NCI-H1417 treated with DMSO at 0.1 percent for 48 hours (cell line): ENCODE data around the gene PRMT3.
"Not testable (repeated sequence)": the region's sequence is repeated elsewhere in the genome, so short reads cannot be mapped to it uniquely, and the experiment has no call there.

ENCODE experiments used
- DNase-seq: peaks from one replicate; lab custom pipeline; 2025; lab: John Stamatoyannopoulos, UW

Gene PRMT3

GRCh38 chr11:20387261-20388095 is at the start of gene PRMT3:
Gene PRMT3, plus strand, starts transcription at chr11:20387716. Its CDS starts 31 bp downstream, at chr11:20387747.
- DNase-seq: peak; percentile 72

GRCh38 chr11:20342347-20343141 is 45.0 kb upstream of the PRMT3 start:
- DNase-seq: no peak

- no peak for DNase-seq
These were observed 36.4 kb upstream of the PRMT3 start for GRCh38 chr11:20351136-20351535.

GRCh38 chr11:20351751-20352262 is 35.7 kb upstream of the PRMT3 start:
- DNase-seq: no peak

- no peak for DNase-seq
These were observed 33.6 kb upstream of the PRMT3 start for GRCh38 chr11:20353829-20354434.

GRCh38 chr11:20355221-20356219 is 32.0 kb upstream of the PRMT3 start:
- DNase-seq: no peak

- no peak for DNase-seq
These were observed 30.4 kb upstream of the PRMT3 start for GRCh38 chr11:20357150-20357549.

- DNase-seq: no peak
These were observed 26.9 kb upstream of the PRMT3 start for GRCh38 chr11:20360650-20361049.

- no peak for DNase-seq
These were observed 25.0 kb upstream of the PRMT3 start for GRCh38 chr11:20362481-20362880.

- DNase-seq: no peak
These were observed 24.4 kb upstream of the PRMT3 start for GRCh38 chr11:20363149-20363499.

- no peak for DNase-seq
These were observed 23.8 kb upstream of the PRMT3 start, which contains the start of gene HTATIP2 for GRCh38 chr11:20363500-20364340. Gene HTATIP2, plus strand, starts transcription at chr11:20363714. Its CDS starts 524 bp downstream, at chr11:20364238.

GRCh38 chr11:20364341-20364792 is 23.1 kb upstream of the PRMT3 start:
- DNase-seq: no peak

GRCh38 chr11:20365465-20365864 is 22.1 kb upstream of the PRMT3 start:
- not testable (repeated sequence) for DNase-seq

- DNase-seq: no peak
These were observed 20.1 kb upstream of the PRMT3 start for GRCh38 chr11:20367313-20367948.

GRCh38 chr11:20368438-20368837 is 19.1 kb upstream of the PRMT3 start:
- DNase-seq: no peak

- no peak for DNase-seq
These were observed 17.7 kb upstream of the PRMT3 start for GRCh38 chr11:20369826-20370225.

GRCh38 chr11:20372081-20372626 is 15.4 kb upstream of the PRMT3 start:
- no peak for DNase-seq

GRCh38 chr11:20373147-20373546 is 14.4 kb upstream of the PRMT3 start:
- no peak for DNase-seq

GRCh38 chr11:20373568-20374209 is 13.8 kb upstream of the PRMT3 start:
- no peak for DNase-seq
